HepG2 (cell line): ENCODE measurements around the gene NFATC3. TPM values are rescaled to one million over a fixed set of nuclear protein-coding genes. Genes with fewer than 3 reads are reported as not detected.

Experiments used
- NFE2L2 ChIP-seq: fragments of 150-350 bp; IDR thresholded peaks from 2 replicates; pipeline ENCODE4 v1.6.1; 2014; ENCODE audit warnings: low read length
- RORA ChIP-seq: sonication (generic); formaldehyde crosslinking; IDR thresholded peaks from 2 replicates; pipeline ENCODE4 v1.5.0; 2020; ENCODE audit warnings: mild to moderate bottlenecking, missing genetic modification reagents, moderate library complexity
- SMARCC2 ChIP-seq: fragments of 450-650 bp; IDR thresholded peaks from 2 replicates; pipeline ENCODE4 v1.6.1; 2017; ENCODE audit warnings: antibody characterized with exemption, mild to moderate bottlenecking
- SRY ChIP-seq: sonication (generic); formaldehyde crosslinking; IDR thresholded peaks from 2 replicates; pipeline ENCODE4 v1.8.0; 2022; ENCODE audit warnings: mild to moderate bottlenecking, missing genetic modification reagents
- U2AF1 ChIP-seq: fragments of 200-400 bp; formaldehyde crosslinking; optimal IDR thresholded peaks from 2 replicates; pipeline ENCODE3; 2017; ENCODE audit warnings: mild to moderate bottlenecking, low read depth, low read length
- ZBTB40 ChIP-seq, 2 experiments: fragments of 450-650 bp in 1 of 2; sonication (generic) in 1 of 2; formaldehyde crosslinking in 1 of 2; IDR thresholded peaks; 2 replicates each; pipeline versions ENCODE4 v1.6.1 to v1.8.0; 2016 to 2022; ENCODE audit warnings: antibody characterized with exemption in 1 of 2, mild to moderate bottlenecking in 1 of 2, missing genetic modification reagents in 1 of 2
- ZNF12 ChIP-seq: sonication (generic); formaldehyde crosslinking; IDR thresholded peaks from 2 replicates; pipeline ENCODE4 v1.5.0; 2020; ENCODE audit warnings: missing genetic modification reagents
- ZNF280B ChIP-seq: sonication (generic); formaldehyde crosslinking; IDR thresholded peaks from 2 replicates; pipeline ENCODE4 v1.5.0; 2020; ENCODE audit warnings: missing genetic modification reagents, mild to moderate bottlenecking, borderline replicate concordance
- ZNF33A ChIP-seq: sonication (generic); formaldehyde crosslinking; IDR thresholded peaks from 2 replicates; pipeline ENCODE4 v1.5.1; 2020; ENCODE audit warnings: missing genetic modification reagents, mild to moderate bottlenecking, moderate library complexity, borderline replicate concordance
- polyA plus RNA-seq, 8 experiments: library from polyadenylated mRNA; depleted of rRNA in 3 of 8; stranded (reverse) in 7 of 8; unstranded in 1 of 8; fragments of >200 nt; fragmentation: Illumina TruSeq in 4 of 8; extraction: Trizol in 4 of 8; gene quantifications; 2 replicates each; pipeline versions ENCODE4 v1.2.1 to v1.2.3, GENCODE V29; 2011 to 2016; ENCODE audit warnings: low read depth in 4 of 8, missing spikeins in 1 of 8, mixed read lengths in 1 of 8; ENCODE audit not compliant: insufficient read depth in 1 of 8
- total RNA-seq, 5 experiments: library from RNA; depleted of rRNA; stranded (reverse); fragments of >200 nt; fragmentation: Illumina TruSeq; extraction: Trizol; gene quantifications; 2 replicates each; pipeline ENCODE4 v1.2.3, GENCODE V29; 2016; ENCODE audit warnings: low read depth in 1 of 5

The NFATC3 gene
- total and polyA plus RNA-seq, 2 of the 13 experiments (the other 11 are each of a cell fraction or from before 2014, with no cell fraction given): 52.6 to 62.7 TPM

GRCh38 chr16:68236826-68237242 lies 151.7 kb downstream of the NFATC3 start (continued):
- TF ChIP-seq ZNF280B (0 out of 2 replicates have a peak, but pooled peaks have one; percentile 20), ZNF12 (CRISPR knock-in tag) (0 out of 2 replicates have a peak, but pooled peaks have one; percentile 45), ZBTB40 (IDR thresholded peaks at IDR 0.05) (no peak), ZBTB40 (CRISPR knock-in tag; IDR thresholded peaks at IDR 0.05) (no peak), ZNF33A (CRISPR knock-in tag) (no peak; the same call in 1 of the 2 replicates), U2AF1 (no peak), RORA (CRISPR knock-in tag) (no peak), SMARCC2 (no peak), NFE2L2 (no peak), SRY (CRISPR knock-in tag) (0 out of 2 replicates have a peak, but pooled peaks have one; percentile 22)
